Measurements from ENCODE around the gene DPP6.
"Not testable (repeated sequence)": the region's sequence is repeated elsewhere in the genome, so short reads cannot be mapped to it uniquely, and the experiment has no call there.

DNA sequence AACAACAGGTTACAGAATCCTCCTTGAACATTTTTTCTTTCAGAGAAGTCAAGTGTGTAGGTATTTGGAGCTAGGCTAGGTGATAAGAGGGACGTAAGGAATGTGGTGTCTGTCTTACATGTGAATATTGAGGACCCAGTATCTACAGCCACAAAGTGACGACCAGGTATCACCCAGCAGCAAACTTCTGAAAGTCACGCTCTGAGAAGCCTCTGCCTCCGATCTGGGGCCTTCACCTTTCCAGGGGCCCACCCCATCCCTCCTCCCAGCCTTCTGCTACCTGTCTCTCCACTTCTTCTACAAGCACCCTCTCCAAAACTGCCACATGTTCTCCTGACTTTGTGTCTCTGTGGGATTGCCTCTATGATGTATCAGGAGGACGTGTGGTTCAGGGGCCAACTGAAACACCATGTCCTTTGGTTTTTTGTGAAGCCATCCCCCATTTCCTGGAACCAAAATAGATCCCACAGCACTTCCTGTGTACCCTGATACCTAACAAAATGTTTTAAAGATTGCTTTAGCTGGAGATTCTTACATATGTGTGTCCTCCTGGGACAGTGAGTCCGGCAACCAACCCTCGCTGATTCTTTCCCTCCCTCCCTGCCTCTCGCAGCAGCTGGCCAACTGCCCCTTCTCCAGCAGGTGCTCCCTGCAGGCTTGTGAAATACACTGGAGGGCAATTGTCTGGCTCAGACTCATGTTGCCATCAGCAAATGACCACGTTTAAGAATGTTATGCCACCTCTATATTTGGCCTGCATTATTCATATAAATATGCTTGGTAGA, 93.9 kb downstream of the DPP6 start:
- TF ChIP-seq, protein P1, sequence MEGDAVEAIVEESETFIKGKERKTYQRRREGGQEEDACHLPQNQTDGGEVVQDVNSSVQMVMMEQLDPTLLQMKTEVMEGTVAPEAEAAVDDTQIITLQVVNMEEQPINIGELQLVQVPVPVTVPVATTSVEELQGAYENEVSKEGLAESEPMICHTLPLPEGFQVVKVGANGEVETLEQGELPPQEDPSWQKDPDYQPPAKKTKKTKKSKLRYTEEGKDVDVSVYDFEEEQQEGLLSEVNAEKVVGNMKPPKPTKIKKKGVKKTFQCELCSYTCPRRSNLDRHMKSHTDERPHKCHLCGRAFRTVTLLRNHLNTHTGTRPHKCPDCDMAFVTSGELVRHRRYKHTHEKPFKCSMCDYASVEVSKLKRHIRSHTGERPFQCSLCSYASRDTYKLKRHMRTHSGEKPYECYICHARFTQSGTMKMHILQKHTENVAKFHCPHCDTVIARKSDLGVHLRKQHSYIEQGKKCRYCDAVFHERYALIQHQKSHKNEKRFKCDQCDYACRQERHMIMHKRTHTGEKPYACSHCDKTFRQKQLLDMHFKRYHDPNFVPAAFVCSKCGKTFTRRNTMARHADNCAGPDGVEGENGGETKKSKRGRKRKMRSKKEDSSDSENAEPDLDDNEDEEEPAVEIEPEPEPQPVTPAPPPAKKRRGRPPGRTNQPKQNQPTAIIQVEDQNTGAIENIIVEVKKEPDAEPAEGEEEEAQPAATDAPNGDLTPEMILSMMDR (IDR thresholded peaks at IDR 0.05), result not testable (repeated sequence)
- TF ChIP-seq POLR2A (IDR thresholded peaks at IDR 0.05), result not testable (repeated sequence)

All from tibial nerve (tissue), 3 donors.